NCI-H2107 treated with DMSO at 0.1 percent for 48 hours (cell line): ENCODE measurements around the gene MAN1B1.

ENCODE experiments used
- DNase-seq: peaks from one replicate; lab custom pipeline; 2025; ENCODE audit not compliant: unreplicated experiment; lab: John Stamatoyannopoulos, UW

MAN1B1 gene

GRCh38 chr9:137068539-137069507, 18.0 kb upstream of the MAN1B1 start:
- DNase-seq: no peak

GRCh38 chr9:137069508-137070091, 17.2 kb upstream of the MAN1B1 start:
- no peak for DNase-seq

GRCh38 chr9:137070201-137070905, 16.4 kb upstream of the MAN1B1 start, which contains the start of gene SAPCD2:
SAPCD2 (minus strand) TSS chr9:137070557; CDS start chr9:137070460, 97 bp downstream.
- peak; percentile 87 for DNase-seq

- no peak for DNase-seq
Observed at GRCh38 chr9:137070906-137071275, 15.9 kb upstream of the MAN1B1 start.

GRCh38 chr9:137071282-137071681, 15.5 kb upstream of the MAN1B1 start:
- DNase-seq: no peak

GRCh38 chr9:137073992-137074399, 12.8 kb upstream of the MAN1B1 start:
- DNase-seq: no peak

GRCh38 chr9:137074657-137075274, 12.0 kb upstream of the MAN1B1 start:
- DNase-seq: no peak

GRCh38 chr9:137075275-137075775, 11.5 kb upstream of the MAN1B1 start:
- no peak for DNase-seq

GRCh38 chr9:137076636-137077009, 10.2 kb upstream of the MAN1B1 start:
- no peak for DNase-seq

- no peak for DNase-seq
Observed at GRCh38 chr9:137077010-137077747, 9.6 kb upstream of the MAN1B1 start, which contains the start of gene UAP1L1. UAP1L1 (plus strand) TSS chr9:137077517; CDS start chr9:137077533, 16 bp downstream.

- DNase-seq: no peak
Observed at GRCh38 chr9:137077758-137078693, 8.8 kb upstream of the MAN1B1 start.

- no peak for DNase-seq
Observed at GRCh38 chr9:137078701-137079400, 7.9 kb upstream of the MAN1B1 start.

- no peak for DNase-seq
Observed at GRCh38 chr9:137079401-137079787, 7.4 kb upstream of the MAN1B1 start.

- DNase-seq: no peak
Observed at GRCh38 chr9:137080260-137081122, 6.3 kb upstream of the MAN1B1 start.

GRCh38 chr9:137082222-137082924, 4.4 kb upstream of the MAN1B1 start:
- DNase-seq: no peak

- no peak for DNase-seq
Observed at GRCh38 chr9:137082925-137083290, 3.9 kb upstream of the MAN1B1 start.

GRCh38 chr9:137083394-137084004, 3.3 kb upstream of the MAN1B1 start:
- DNase-seq: no peak
